ENCODE results near the gene PRDM2.

PRDM2 gene

GRCh38 chr1:13737398-13737797 lies 37.4 kb downstream of the PRDM2 start:
- no peak for DNase-seq

GRCh38 chr1:13746342-13746741 lies 46.4 kb downstream of the PRDM2 start:
- no peak for DNase-seq

- DNase-seq, result peak; percentile 98
These were observed 48.9 kb downstream of the PRDM2 start for GRCh38 chr1:13748610-13749505.

DNA sequence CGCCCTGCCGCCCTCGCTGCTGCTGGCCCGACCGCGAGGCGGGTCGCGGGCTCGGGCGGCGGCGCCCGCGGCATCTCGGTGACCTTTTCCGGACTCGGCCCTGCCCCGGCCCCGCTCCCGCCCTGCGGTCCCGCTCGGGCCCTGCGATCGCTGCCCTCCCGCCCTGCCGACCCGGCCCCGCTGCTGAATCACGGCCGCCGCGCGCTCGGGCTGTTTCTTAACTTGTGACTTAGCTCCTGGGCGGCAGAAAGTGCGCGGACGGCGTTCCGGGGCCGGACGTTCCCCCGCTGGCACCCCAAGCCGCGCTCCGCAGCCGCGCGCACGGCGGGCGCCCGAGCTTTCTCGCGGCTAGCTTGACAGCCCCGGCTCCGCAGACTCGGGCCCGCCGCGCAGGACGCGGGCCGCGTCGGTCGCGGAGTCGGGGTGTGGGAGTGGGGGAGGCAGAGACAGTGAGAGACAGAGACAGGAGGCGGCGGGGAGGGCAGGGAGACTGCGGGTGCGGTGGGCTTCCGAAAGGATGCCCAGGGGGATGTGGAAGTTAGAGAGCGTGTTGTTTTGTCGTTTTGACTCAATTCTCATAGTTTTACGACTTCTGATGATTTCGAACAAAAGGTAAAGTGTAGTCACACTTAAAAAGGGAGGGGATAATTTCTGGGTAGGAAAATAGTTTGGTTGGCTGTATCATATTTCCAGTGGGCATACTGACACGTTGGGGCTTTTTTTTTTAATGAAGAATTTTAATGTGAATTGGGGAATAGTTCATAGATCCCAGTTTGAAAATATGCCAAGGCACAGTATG lies 49.8 kb downstream of the PRDM2 start:
- peak; percentile 38 for DNase-seq

- peak; percentile 30 for DNase-seq
These were observed 51.5 kb downstream of the PRDM2 start for GRCh38 chr1:13751458-13751871.

DNA sequence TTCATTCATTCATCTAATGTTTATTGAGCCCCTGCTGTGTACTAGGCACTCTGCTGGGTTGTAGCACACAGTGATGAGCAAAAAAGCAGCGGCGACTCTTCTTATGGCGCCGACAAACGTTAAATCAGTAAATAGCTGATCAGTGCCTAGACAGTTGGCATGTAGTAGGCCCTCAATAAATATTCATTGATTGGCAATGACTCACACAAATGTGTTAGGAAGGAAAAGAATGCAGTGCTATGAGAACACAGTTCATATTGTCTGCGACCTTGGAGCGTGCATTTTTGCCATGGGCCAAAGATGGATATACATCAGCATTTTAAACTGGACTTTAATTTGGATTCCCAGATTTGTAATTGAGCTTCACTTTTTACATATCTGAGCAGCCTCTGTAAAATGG lies 52.0 kb downstream of the PRDM2 start:
- DNase-seq, result no peak

GRCh38 chr1:13752852-13753251 lies 52.9 kb downstream of the PRDM2 start:
- DNase-seq, result no peak

DNA sequence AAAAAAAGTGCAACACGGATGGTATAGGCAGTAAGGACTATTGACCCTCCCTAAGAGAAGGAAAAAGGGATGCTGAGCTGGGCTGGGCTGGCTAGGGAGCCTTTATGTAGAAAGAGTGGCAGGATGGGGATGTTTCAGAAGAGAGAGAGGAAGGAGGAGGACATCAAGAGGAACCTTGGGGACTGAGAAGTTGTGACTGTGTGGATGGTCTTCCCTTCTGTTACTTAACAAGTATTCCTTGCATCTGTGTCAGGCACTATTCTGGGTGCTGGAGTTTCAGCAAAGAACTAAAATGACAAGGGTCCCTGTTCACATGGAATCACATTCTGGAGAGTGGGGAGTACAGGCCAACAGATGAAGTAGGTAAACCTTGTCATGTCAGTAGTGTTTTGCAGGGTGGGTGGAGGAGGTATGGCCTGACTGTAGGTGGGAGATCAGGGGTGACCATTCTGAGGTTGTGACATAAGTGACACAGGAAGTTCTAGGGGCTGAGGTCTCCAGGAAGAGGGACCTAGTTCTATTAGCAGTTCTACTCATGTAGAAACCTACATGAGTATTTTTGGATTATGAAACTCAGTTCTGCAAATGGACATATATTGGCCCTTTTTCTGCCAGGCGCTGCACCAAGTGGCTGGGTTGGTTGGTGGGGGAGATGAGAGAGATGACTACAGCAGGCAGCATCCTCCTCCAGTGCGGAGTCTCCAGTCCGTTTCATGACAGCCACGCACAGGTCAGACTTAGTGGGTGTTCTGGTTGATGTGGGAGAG lies 53.8 kb downstream of the PRDM2 start:
- DNase-seq, result no peak

DNA sequence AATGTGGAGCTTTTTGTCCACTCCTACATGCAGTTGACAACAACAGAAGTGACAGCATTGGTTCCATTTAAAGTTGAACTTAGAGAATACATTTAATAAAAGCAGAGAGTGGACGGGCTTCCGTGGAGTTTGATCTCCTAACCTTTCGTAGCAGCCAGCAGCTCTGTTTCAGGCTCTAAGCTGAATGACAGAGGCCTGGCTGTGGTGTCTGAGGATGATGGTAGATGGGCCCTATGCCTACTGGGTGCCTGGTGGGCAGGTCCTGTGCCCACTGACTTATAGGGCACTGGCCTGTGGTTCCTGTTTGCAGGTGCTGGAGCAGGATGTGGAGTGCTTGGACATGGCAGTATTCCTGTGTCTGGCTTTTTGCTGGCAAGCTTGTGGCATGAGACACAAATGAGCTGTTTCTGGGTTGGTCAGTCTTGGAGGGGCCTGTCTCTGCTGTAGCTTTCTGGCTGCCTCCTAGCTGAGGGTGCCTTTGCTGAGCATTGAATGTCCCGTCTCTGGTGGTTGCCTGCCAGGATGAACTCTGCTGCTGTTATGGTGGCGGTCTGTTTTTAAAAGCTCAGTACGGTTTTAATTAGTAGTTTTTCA lies 54.6 kb downstream of the PRDM2 start:
- no peak for DNase-seq

- DNase-seq, result no peak
These were observed 56.7 kb downstream of the PRDM2 start for GRCh38 chr1:13756557-13757315.

DNA sequence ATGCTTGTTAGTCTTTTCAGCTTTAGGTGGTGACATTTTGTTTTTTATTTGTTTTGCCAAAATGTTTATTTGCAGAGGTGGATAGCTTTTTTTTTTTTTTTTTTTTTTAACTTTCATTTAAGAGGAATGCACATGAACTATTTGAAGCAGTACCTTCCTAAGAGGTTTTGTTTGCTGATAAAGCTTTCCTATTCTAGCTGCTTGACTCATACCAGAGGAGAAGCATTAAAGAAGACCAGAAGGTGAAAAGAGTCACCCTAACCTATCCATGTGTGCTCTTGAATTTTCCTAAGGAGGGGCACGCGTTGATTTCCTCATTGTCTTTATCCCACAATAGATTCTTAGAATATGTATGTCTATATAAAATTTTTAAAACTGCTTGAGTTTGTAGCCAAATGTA lies 57.7 kb downstream of the PRDM2 start:
- DNase-seq, result no peak

GRCh38 chr1:13759072-13759471 lies 59.1 kb downstream of the PRDM2 start:
- no peak for DNase-seq

GRCh38 chr1:13760340-13760739 lies 60.4 kb downstream of the PRDM2 start:
- DNase-seq, result no peak

DNA sequence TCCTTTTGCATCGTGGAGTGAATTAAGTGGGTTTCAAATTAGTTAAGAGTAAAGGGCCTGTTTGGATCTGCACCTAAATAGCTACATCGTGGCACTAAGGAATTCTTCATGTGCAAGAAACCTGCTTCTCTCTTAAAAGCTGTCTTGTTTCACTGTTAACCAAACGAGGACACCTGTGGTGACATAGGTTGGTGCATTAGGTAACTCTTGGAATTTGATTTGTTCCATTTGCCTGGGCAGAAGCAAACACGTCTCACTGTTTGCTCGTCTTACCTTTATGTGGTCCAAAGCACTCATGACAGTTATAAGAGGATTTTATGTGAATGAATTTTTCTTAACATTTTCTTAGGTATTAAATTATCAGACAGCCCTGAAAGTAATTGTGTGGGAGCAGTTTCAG lies 60.9 kb downstream of the PRDM2 start:
- DNase-seq, result no peak

DNA sequence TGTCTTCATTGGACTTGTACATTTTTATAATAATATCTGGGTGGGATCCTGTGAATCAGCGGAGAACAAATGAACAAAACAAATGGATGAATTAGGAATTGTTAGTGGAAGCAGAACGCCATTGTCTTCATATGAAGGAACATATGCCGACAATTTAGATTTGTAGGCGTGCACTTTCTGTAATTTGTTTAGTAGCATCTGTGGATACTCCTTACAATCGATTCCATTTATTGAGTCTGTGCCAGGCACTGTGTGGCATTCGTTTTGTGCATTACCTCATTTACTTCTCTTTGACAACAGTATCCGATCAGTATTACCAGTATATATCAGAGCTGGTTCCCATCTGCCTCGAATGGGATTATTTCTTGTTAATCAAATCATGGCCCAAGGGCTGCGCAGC lies 61.9 kb downstream of the PRDM2 start:
- DNase-seq, result no peak

- no peak for DNase-seq
These were observed 62.7 kb downstream of the PRDM2 start for GRCh38 chr1:13762642-13763041.

DNA sequence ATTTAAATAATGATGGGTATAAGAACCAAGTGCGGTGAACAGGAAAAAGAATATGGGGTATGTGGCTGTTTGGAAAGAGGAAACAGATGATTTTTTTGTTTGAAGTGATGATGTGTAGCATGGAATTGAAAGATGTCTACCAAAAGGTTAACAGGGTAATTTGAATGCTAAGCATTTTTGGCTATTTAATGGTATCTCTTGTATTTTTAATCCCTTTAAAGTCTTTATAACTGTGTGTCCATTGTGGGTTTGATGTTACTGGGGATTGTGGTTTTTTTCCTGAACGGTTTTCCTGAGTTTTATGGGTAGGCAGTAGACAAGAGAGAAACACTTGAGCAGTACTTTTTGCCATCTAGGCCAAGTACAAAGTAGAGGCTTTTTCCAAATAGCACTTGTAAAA lies 63.2 kb downstream of the PRDM2 start:
- peak; percentile 41 for DNase-seq

GRCh38 chr1:13763991-13764390 lies 64.0 kb downstream of the PRDM2 start:
- no peak for DNase-seq

- DNase-seq, result peak; percentile 75
These were observed 64.8 kb downstream of the PRDM2 start for GRCh38 chr1:13764588-13765332.

DNA sequence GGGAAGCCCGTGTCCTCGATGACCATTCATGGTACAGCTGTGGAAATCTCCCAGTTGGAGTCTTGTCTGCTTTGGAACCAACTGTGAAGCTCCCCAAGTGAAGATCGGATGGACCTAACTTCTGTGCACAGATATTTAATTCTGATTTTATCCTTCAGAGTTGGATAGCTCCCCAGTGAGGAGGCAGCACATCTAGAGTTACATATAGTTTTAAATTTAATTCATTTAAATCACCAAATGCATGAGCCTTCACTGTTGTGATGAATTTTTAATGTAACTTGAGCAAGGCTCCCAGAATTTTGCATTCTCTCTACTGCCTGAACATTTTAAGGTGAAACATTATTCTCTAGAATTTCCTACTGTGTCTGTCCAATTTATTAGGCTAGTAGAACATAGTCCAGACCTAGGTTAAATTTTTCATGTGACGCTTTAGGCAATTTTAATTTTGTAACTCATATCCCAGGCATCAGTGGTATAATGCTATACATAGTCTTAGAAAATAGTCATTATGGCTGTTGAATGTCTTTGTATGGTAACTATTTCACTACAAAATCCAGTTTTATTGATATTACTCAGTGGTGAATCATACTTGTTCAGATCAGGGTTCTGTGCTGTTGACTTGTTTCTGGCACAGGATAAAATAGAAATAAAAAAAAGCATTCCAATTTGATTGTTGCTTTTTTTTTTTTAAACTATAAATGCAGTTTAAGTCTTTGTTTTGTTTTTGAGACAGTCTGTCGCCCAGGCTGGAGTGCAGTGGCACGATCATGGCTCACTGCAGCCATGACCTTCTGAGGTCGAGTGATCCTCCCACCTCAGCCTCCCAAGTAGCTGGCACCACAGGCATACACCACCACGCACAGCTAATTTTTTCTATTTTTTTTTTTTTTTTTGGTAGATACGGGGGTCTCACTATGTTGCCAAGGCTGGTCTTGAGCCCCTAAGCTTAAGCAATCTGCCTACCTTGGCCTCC lies 66.9 kb downstream of the PRDM2 start:
- DNase-seq, result peak; percentile 84
